HepG2 (cell line): ENCODE measurements around the gene KLHL12. TPM values are rescaled to one million over a fixed set of nuclear protein-coding genes. Genes with fewer than 3 reads are reported as not detected.

Experiments used
- BRD4 ChIP-seq: sonication (generic); formaldehyde crosslinking; IDR thresholded peaks from 2 replicates; pipeline ENCODE4 v1.4.0; 2020; ENCODE audit warnings: missing genetic modification reagents
- CBX5 ChIP-seq: sonication (generic); formaldehyde crosslinking; IDR thresholded peaks from 2 replicates; pipeline ENCODE4 v1.4.0; 2020; ENCODE audit warnings: missing genetic modification reagents, borderline replicate concordance
- HMG20B ChIP-seq: conservative IDR thresholded peaks from 2 replicates; pipeline ENCODE4 v1.6.1; 2016; ENCODE audit warnings: missing genetic modification reagents, missing compliant biosample characterization
- HNF4G ChIP-seq, 2 experiments: sonication (generic) in 1 of 2; formaldehyde crosslinking in 1 of 2; IDR thresholded peaks; 2 replicates each; pipeline versions ENCODE4 v1.4.0 to v1.6.1; 2011 to 2020; ENCODE audit warnings: borderline replicate concordance in 2 of 2, low read depth in 2 of 2, mild to moderate bottlenecking in 2 of 2, low read length in 1 of 2, missing genetic modification reagents in 1 of 2, moderate library complexity in 1 of 2
- HOXA3 ChIP-seq: sonication (generic); formaldehyde crosslinking; IDR thresholded peaks from 2 replicates; pipeline ENCODE4 v1.5.0; 2020; ENCODE audit warnings: missing genetic modification reagents
- MAZ ChIP-seq, 2 experiments: sonication (generic) in 1 of 2; formaldehyde crosslinking in 1 of 2; IDR thresholded peaks; 2 replicates each; pipeline versions ENCODE4 v1.5.0 to v1.6.1; 2012 to 2020; ENCODE audit warnings: low read depth in 2 of 2, mild to moderate bottlenecking in 2 of 2, borderline replicate concordance in 1 of 2, improper control_type of control experiment in 1 of 2, low read length in 1 of 2, missing genetic modification reagents in 1 of 2, moderate library complexity in 1 of 2
- POLR2AphosphoS5 ChIP-seq: IDR thresholded peaks from 2 replicates; pipeline ENCODE4 v1.6.1; 2012; ENCODE audit warnings: low read depth, low read length
- SETDB1 ChIP-seq: sonication (generic); formaldehyde crosslinking; IDR thresholded peaks from 2 replicates; pipeline ENCODE4 v1.5.1; 2020; ENCODE audit warnings: missing genetic modification reagents, mild to moderate bottlenecking, borderline replicate concordance
- TOPORS ChIP-seq: sonication (generic); formaldehyde crosslinking; IDR thresholded peaks from 2 replicates; pipeline ENCODE4 v1.8.0; 2023; ENCODE audit warnings: mild to moderate bottlenecking, missing genetic modification reagents
- ZFP1 ChIP-seq: IDR thresholded peaks from 2 replicates; pipeline ENCODE4 v1.6.1; 2016
- ZNF382 ChIP-seq: sonication (generic); formaldehyde crosslinking; IDR thresholded peaks from 2 replicates; pipeline ENCODE4 v1.5.0; 2020; ENCODE audit warnings: missing genetic modification reagents, mild to moderate bottlenecking, borderline replicate concordance
- ZNF577 ChIP-seq: sonication (generic); formaldehyde crosslinking; IDR thresholded peaks from 2 replicates; pipeline ENCODE4 v1.4.0; 2020; ENCODE audit warnings: mild to moderate bottlenecking, low read depth, missing genetic modification reagents, borderline replicate concordance
- ZNF703 ChIP-seq: sonication (generic); formaldehyde crosslinking; IDR thresholded peaks from 2 replicates; pipeline ENCODE4 v1.5.1; 2020; ENCODE audit warnings: missing genetic modification reagents, mild to moderate bottlenecking, moderate library complexity, borderline replicate concordance
- ZNF782 ChIP-seq: sonication (generic); formaldehyde crosslinking; IDR thresholded peaks from 2 replicates; pipeline ENCODE4 v1.4.0; 2020; ENCODE audit warnings: missing genetic modification reagents, mild to moderate bottlenecking, borderline replicate concordance
- polyA plus RNA-seq, 8 experiments: library from polyadenylated mRNA; depleted of rRNA in 3 of 8; stranded (reverse) in 7 of 8; unstranded in 1 of 8; fragments of >200 nt; fragmentation: Illumina TruSeq in 4 of 8; extraction: Trizol in 4 of 8; gene quantifications; 2 replicates each; pipeline versions ENCODE4 v1.2.1 to v1.2.3, GENCODE V29; 2011 to 2016; ENCODE audit warnings: low read depth in 4 of 8, missing spikeins in 1 of 8, mixed read lengths in 1 of 8; ENCODE audit not compliant: insufficient read depth in 1 of 8
- total RNA-seq, 5 experiments: library from RNA; depleted of rRNA; stranded (reverse); fragments of >200 nt; fragmentation: Illumina TruSeq; extraction: Trizol; gene quantifications; 2 replicates each; pipeline ENCODE4 v1.2.3, GENCODE V29; 2016; ENCODE audit warnings: low read depth in 1 of 5
- TF ChIP-seq, protein P1 (sequence below): sonication (generic); formaldehyde crosslinking; IDR thresholded peaks from 2 replicates; pipeline ENCODE4 v1.5.0; 2020; ENCODE audit warnings: mild to moderate bottlenecking, missing genetic modification reagents
- TF ChIP-seq, protein P2 (sequence below): sonication (generic); formaldehyde crosslinking; IDR thresholded peaks from 2 replicates; pipeline ENCODE4 v1.4.0; 2020; ENCODE audit warnings: mild to moderate bottlenecking, missing genetic modification reagents
- TF ChIP-seq, protein P3 (sequence below): sonication (generic); formaldehyde crosslinking; IDR thresholded peaks from 2 replicates; pipeline ENCODE4 v1.4.0; 2020; ENCODE audit warnings: missing genetic modification reagents
- TF ChIP-seq, protein P4 (sequence below): IDR thresholded peaks from 2 replicates; pipeline ENCODE4 v1.6.1; 2016; ENCODE audit warnings: missing compliant biosample characterization, missing genetic modification reagents, borderline replicate concordance
- TF ChIP-seq, protein P5 (sequence below): sonication (generic); formaldehyde crosslinking; IDR thresholded peaks from 2 replicates; pipeline ENCODE4 v1.9.0; 2021; ENCODE audit warnings: missing genetic modification reagents, mild to moderate bottlenecking, borderline replicate concordance

The KLHL12 gene
- total and polyA plus RNA-seq, 2 of the 13 experiments (the other 11 are each of a cell fraction or from before 2014, with no cell fraction given), result 19.2 to 25.2 TPM

DNA sequence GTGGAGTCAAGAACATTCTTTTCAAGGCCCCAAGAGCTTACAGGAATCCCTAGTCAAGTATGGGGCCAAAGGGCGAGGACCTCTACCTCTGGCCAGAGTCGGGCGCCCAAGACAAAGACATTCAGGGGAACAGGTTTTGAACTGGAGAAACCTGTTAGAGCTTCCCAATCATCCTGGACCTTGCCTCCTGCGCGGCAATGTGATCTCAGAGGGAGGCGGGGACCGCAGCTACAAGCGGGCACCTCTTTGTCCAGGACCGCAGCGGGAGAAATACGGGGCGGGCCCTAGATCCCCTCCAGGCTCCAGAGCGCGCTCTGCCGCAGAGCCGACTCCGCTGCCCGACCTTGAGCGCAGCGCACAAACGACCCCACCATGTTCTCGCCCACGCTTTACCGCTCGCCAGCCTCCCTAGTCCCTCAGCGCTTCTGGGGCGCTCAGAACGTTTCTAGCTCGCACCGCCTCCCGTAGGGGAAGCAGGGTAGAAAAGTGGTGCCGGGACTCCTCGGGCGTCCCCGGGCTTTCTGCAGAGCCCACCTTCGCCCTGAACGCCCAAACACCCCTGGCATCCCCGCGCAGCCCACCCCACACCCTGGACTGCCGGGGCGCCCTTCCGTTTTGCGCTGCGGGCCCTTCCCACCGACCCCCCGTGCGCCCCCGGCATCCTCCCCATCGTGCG, 66.2 kb downstream of the KLHL12 start (continued):
- TF ChIP-seq HNF4G (IDR thresholded peaks at IDR 0.05; ENCODE audit: borderline replicate concordance, low read depth, low read length), result peak; percentile 68
- TF ChIP-seq HNF4G (CRISPR knock-in tag; IDR thresholded peaks at IDR 0.05; ENCODE audit: borderline replicate concordance, low read depth), result 0 out of 2 replicates have a peak, but pooled peaks have one; percentile 6
- TF ChIP-seq CBX5, result no peak
- 0 out of 2 replicates have a peak, but pooled peaks have one; percentile 58 for TF ChIP-seq ZNF782 (CRISPR knock-in tag)
- TF ChIP-seq BRD4 (CRISPR knock-in tag), result no peak
- TF ChIP-seq, protein P1, sequence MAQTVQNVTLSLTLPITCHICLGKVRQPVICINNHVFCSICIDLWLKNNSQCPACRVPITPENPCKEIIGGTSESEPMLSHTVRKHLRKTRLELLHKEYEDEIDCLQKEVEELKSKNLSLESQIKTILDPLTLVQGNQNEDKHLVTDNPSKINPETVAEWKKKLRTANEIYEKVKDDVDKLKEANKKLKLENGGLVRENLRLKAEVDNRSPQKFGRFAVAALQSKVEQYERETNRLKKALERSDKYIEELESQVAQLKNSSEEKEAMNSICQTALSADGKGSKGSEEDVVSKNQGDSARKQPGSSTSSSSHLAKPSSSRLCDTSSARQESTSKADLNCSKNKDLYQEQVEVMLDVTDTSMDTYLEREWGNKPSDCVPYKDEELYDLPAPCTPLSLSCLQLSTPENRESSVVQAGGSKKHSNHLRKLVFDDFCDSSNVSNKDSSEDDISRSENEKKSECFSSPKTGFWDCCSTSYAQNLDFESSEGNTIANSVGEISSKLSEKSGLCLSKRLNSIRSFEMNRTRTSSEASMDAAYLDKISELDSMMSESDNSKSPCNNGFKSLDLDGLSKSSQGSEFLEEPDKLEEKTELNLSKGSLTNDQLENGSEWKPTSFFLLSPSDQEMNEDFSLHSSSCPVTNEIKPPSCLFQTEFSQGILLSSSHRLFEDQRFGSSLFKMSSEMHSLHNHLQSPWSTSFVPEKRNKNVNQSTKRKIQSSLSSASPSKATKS (CRISPR knock-in tag), result no peak
- TF ChIP-seq, protein P2, sequence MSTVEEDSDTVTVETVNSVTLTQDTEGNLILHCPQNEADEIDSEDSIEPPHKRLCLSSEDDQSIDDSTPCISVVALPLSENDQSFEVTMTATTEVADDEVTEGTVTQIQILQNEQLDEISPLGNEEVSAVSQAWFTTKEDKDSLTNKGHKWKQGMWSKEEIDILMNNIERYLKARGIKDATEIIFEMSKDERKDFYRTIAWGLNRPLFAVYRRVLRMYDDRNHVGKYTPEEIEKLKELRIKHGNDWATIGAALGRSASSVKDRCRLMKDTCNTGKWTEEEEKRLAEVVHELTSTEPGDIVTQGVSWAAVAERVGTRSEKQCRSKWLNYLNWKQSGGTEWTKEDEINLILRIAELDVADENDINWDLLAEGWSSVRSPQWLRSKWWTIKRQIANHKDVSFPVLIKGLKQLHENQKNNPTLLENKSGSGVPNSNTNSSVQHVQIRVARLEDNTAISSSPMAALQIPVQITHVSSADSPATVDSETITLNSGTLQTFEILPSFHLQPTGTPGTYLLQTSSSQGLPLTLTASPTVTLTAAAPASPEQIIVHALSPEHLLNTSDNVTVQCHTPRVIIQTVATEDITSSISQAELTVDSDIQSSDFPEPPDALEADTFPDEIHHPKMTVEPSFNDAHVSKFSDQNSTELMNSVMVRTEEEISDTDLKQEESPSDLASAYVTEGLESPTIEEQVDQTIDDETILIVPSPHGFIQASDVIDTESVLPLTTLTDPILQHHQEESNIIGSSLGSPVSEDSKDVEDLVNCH (CRISPR knock-in tag), result no peak
- TF ChIP-seq ZNF703, result no peak
- TF ChIP-seq TOPORS (CRISPR knock-in tag), result peak; percentile 70; the same call in 1 of the 2 replicates
- peak; percentile 61 for TF ChIP-seq HOXA3 (CRISPR knock-in tag)
- TF ChIP-seq, protein P3, sequence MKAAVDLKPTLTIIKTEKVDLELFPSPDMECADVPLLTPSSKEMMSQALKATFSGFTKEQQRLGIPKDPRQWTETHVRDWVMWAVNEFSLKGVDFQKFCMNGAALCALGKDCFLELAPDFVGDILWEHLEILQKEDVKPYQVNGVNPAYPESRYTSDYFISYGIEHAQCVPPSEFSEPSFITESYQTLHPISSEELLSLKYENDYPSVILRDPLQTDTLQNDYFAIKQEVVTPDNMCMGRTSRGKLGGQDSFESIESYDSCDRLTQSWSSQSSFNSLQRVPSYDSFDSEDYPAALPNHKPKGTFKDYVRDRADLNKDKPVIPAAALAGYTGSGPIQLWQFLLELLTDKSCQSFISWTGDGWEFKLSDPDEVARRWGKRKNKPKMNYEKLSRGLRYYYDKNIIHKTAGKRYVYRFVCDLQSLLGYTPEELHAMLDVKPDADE (CRISPR knock-in tag), result no peak
- peak; percentile 57; the same call in 1 of the 2 replicates for TF ChIP-seq POLR2AphosphoS5
- TF ChIP-seq SETDB1 (CRISPR knock-in tag), result no peak
- no peak for TF ChIP-seq ZNF382 (CRISPR knock-in tag)
- TF ChIP-seq HMG20B (CRISPR knock-in tag), result no peak
- TF ChIP-seq, protein P4, sequence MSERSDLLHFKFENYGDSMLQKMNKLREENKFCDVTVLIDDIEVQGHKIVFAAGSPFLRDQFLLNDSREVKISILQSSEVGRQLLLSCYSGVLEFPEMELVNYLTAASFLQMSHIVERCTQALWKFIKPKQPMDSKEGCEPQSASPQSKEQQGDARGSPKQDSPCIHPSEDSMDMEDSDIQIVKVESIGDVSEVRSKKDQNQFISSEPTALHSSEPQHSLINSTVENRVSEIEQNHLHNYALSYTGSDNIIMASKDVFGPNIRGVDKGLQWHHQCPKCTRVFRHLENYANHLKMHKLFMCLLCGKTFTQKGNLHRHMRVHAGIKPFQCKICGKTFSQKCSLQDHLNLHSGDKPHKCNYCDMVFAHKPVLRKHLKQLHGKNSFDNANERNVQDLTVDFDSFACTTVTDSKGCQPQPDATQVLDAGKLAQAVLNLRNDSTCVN (CRISPR knock-in tag), result peak; percentile 74
- TF ChIP-seq, protein P5, sequence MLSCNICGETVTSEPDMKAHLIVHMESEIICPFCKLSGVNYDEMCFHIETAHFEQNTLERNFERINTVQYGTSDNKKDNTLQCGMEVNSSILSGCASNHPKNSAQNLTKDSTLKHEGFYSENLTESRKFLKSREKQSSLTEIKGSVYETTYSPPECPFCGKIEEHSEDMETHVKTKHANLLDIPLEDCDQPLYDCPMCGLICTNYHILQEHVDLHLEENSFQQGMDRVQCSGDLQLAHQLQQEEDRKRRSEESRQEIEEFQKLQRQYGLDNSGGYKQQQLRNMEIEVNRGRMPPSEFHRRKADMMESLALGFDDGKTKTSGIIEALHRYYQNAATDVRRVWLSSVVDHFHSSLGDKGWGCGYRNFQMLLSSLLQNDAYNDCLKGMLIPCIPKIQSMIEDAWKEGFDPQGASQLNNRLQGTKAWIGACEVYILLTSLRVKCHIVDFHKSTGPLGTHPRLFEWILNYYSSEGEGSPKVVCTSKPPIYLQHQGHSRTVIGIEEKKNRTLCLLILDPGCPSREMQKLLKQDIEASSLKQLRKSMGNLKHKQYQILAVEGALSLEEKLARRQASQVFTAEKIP (CRISPR knock-in tag), result no peak
- TF ChIP-seq MAZ (IDR thresholded peaks at IDR 0.05; ENCODE audit: borderline replicate concordance, low read depth, low read length), result no peak
- no peak for TF ChIP-seq MAZ (CRISPR knock-in tag; IDR thresholded peaks at IDR 0.05; ENCODE audit: low read depth)
- TF ChIP-seq ZFP1 (CRISPR knock-in tag), result no peak
- no peak for TF ChIP-seq ZNF577
